Measurements from ENCODE around the gene KDM7A.

DNA sequence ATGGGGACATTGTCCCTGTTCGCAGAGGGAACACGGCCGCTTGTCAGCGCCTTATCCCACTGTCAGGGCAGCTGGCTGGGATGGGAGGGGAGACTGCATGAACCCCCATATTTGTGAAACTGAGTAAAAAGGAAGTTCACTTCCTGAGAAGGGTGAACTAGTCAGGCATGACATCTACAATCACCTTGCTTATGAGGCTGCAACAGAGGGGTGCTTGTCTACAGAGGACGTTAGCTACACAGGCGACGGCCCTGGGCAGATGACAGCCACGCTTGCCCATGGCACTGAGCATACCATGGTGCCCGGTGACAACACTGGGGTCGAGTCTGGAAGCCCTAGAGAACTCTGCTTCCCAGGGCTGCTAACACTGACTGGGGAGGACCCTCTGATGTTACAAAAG lies 46.0 kb upstream of the KDM7A start:
- no peak for TF ChIP-seq POLR2A (IDR thresholded peaks at IDR 0.05)
- TF ChIP-seq, protein P1, sequence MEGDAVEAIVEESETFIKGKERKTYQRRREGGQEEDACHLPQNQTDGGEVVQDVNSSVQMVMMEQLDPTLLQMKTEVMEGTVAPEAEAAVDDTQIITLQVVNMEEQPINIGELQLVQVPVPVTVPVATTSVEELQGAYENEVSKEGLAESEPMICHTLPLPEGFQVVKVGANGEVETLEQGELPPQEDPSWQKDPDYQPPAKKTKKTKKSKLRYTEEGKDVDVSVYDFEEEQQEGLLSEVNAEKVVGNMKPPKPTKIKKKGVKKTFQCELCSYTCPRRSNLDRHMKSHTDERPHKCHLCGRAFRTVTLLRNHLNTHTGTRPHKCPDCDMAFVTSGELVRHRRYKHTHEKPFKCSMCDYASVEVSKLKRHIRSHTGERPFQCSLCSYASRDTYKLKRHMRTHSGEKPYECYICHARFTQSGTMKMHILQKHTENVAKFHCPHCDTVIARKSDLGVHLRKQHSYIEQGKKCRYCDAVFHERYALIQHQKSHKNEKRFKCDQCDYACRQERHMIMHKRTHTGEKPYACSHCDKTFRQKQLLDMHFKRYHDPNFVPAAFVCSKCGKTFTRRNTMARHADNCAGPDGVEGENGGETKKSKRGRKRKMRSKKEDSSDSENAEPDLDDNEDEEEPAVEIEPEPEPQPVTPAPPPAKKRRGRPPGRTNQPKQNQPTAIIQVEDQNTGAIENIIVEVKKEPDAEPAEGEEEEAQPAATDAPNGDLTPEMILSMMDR (IDR thresholded peaks at IDR 0.05 in 4 of 5, conservative IDR thresholded peaks at IDR 0.05 in 1 of 5) = no peak

Data from gastrocnemius medialis (tissue), 4 donors.